ENCODE data around the gene APLP2.
"Not testable (repeated sequence)": the region's sequence is repeated elsewhere in the genome, so short reads cannot be mapped to it uniquely, and the experiment has no call there.

APLP2 gene

GRCh38 chr11:130069659-130070108 is at the start of gene APLP2:
Gene APLP2 (plus strand): TSS chr11:130069894. CDS start chr11:130069978, 84 bp downstream.
- no peak for TF ChIP-seq ZFX (IDR thresholded peaks at IDR 0.05; ENCODE audit: borderline replicate concordance)
- TF ChIP-seq CTCF (IDR thresholded peaks at IDR 0.05): no peak
- H3K27ac ChIP-seq: peak within 1 kb of the TSS; percentile 92

DNA sequence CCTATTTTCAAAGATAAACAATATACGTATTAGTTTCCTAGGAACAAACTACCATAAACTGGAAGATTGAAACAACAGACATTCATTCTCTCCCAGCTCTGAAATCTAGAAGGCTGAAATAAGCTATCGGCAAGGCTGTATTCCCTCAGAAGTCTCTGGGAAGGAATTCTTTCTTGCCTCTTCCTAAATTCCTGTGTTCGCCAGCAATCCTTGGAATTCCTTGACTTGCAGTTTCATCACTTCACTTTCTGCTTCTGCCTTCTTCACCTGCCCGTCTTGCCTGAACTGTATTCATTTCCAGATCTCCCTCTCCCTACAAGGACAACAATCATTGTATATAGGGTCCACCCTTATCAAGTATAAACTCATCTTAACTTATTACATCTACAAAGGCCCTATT is 49.4 kb upstream of the APLP2 start:
- no peak for TF ChIP-seq CTCF (IDR thresholded peaks at IDR 0.05)
- no peak for TF ChIP-seq ZFX (IDR thresholded peaks at IDR 0.05; ENCODE audit: borderline replicate concordance)
- no peak overlapping the region for H3K27ac ChIP-seq

DNA sequence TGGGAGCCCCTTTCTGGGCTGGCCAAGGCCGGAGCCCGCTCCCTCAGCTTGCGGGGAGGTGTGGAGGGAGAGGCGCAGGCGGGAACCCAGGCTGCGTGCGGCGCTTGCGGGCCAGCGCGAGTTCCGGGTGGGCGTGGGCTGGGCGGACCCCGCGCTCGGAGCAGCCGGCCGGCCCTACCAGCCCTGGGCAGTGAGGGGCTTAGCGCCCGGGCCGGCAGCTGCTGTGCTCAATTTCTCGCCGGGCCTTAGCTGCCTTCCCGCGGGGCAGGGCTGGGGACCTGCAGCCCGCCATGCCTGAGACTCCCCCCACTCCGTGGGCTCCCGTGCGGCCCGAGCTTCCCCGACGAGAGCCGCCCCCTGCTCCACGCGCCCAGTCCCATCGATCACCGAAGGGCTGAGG is 48.1 kb upstream of the APLP2 start:
- not testable (repeated sequence) for H3K27ac ChIP-seq

DNA sequence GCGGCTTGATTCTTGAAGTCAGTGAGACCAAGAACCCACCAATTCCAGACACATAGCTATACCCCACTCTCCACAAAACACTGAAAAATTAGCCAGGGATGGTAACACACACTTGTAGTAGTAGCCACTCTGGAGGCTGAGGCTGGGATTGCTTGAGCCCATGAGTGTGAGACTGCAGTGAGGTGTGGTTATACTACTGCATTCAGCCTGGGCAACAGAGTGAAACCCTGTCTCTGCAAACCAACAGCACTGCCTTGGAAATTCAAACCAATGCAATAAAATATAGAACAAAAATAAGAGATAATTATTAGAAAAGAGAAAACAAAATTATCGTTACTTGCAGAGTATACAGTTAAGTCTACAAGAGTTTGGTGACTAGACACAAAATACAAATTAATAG is 46.9 kb upstream of the APLP2 start:
- no peak overlapping the region; the same call in 1 of the 2 replicates for H3K27ac ChIP-seq
- TF ChIP-seq CTCF (IDR thresholded peaks at IDR 0.05) (no peak), ZFX (IDR thresholded peaks at IDR 0.05; ENCODE audit: borderline replicate concordance) (no peak)

GRCh38 chr11:130023204-130023603 is 46.5 kb upstream of the APLP2 start:
- H3K27ac ChIP-seq: no peak overlapping the region; the same call in 1 of the 2 replicates
- TF ChIP-seq CTCF (IDR thresholded peaks at IDR 0.05): no peak
- TF ChIP-seq ZFX (IDR thresholded peaks at IDR 0.05; ENCODE audit: borderline replicate concordance): no peak

DNA sequence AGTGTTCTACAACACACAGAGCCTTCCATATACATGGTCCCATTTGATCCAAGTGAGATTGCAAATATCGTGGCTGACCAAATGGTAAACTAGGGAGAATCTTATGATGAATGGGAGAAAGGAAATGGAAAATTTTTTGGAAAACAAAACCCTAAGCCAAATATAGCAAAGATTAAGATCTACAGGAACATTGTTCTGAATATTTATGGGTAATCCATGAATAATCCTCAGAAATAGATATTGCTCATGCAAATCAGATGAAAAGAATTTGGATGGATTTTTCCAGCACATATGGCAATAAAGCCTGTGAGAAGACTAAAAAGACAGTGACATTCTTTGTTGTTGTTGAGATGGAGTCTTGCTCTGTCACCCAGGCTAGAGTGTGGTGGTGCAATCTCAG is 45.3 kb upstream of the APLP2 start:
- TF ChIP-seq CTCF (IDR thresholded peaks at IDR 0.05) (no peak), ZFX (IDR thresholded peaks at IDR 0.05; ENCODE audit: borderline replicate concordance) (no peak)
- H3K27ac ChIP-seq: peak overlapping the region; percentile 65

DNA sequence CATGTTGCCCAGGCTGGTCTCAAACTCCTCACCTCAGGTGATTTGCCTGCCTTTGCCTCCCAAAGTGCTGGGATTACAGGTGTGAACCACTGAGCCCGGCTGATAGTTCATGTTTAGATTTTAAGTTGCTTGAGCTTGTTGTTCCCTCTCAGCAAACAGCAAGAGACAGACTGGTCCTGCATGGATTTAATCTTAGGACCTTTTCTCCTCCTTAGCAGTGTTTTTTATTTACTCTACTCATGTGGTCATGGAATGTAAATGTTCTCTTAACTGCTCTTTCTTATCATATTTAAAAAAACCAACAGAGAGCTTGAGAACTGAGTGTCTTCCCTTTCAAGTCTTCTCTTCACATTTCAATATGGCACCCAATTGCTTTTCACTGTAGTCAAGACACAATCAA is 44.3 kb upstream of the APLP2 start:
- peak overlapping the region; percentile 65 for H3K27ac ChIP-seq
- TF ChIP-seq ZFX (IDR thresholded peaks at IDR 0.05; ENCODE audit: borderline replicate concordance) (no peak), CTCF (IDR thresholded peaks at IDR 0.05) (no peak)

GRCh38 chr11:130029137-130029536 is 40.6 kb upstream of the APLP2 start:
- H3K27ac ChIP-seq: no peak overlapping the region
- no peak for TF ChIP-seq ZFX (IDR thresholded peaks at IDR 0.05; ENCODE audit: borderline replicate concordance)
- no peak for TF ChIP-seq CTCF (IDR thresholded peaks at IDR 0.05)
